Hypothalamus (tissue), 51 donors: ENCODE measurements around the gene ZNF652.

ENCODE experiments used
- DNase-seq, 51 donors: peaks; one replicate each; lab custom pipeline; 2025; lab: John Stamatoyannopoulos, UW

Gene ZNF652

DNA sequence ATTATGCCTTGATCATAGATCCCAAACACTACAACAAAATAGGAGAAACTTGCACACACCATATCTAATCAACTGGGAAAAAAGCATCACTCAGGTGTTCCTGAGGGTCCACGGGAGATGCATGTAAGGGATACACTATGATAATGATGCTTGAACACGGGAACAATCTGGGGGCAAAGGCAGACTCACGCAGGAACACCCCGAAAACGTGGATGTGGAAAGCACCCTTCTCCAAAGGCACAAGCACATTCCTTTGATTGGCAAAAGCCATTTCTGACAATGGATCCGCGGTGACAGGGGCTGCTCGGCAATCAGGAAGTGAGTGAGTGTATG, 1.3 kb downstream of the ZNF652 start:
- peak in 14 of 51 donors; percentile 7 to 83 (median 30) for DNase-seq

DNA sequence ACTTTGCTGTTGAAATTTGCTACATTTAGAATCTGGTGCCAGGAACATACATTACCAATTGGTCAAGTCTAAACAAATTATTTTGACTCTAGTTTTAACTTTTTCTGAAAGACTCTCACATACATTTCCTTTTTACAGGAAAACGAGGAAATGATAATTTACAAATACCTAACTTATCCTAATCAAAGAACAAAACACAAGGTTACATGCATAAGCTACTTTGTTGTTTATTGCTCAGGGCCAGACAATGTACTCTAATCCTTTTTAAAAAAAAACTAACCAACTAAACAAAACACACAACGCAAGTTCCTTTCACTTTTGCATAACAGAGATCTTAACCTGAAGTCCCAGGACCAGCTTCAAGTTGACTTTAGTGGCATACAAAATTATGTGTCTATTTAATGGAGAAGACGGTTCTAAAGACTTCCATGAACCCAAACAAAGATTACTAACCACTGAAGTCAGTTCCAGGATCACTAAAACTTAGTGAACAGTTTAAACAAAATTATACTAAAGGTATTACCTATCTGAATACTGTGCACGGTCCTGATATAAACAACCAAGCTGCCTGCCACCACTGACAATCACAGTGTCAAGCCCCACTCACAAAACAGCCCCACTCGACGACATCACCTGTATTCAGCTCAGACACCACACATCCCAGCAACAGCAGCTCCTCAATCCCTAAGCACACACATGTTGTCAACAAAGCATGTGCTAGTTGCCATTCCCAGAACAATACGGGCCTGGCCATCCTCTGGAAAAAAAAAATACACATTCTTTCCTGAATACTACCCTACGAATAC, 1.9 kb downstream of the ZNF652 start:
- peak in 1 of 51 donors; percentile 4 for DNase-seq

- DNase-seq, result peak in 2 of 51 donors; percentile 11 to 16
Measured at GRCh38 chr17:49358641-49359247, 3.3 kb downstream of the ZNF652 start.

DNA sequence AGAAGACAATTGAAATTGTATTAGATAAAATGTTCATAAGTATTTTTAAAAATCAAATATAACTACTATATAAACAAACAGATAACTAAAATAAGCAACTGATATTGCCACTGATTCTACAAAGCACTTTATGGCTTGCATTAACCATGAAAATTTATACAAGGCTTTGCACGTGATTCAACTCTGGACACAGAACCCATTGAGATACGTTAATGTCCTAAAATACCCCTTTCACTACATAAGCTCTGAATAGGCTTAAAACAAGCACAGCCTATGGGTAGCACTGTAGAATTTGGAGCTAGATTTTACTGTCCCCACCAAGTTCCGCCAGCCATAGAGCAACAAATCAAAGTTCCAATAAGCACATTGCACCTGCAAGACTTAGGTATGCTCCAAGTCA, 4.5 kb downstream of the ZNF652 start:
- no peak for DNase-seq

GRCh38 chr17:49356320-49356719, 5.7 kb downstream of the ZNF652 start:
- DNase-seq, result no peak

DNA sequence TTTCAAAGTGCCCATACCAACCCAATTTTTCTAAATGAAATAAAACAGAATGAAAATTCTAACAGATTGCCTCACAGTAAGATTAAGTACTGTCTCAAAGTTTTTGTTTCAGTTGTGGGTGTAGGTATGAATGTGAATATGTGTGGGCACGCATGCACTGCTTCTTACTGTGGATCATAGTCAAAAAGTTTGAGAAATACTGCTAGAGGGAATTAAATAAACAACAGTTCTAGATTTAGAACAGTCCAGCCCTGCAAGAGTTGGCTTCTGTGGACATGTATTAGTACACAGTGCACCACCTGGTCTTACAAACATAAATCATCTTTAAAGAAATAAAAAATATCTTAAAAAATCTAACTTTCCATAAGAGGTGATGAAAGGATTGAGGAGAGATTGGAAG, 8.4 kb downstream of the ZNF652 start:
- no peak for DNase-seq

DNA sequence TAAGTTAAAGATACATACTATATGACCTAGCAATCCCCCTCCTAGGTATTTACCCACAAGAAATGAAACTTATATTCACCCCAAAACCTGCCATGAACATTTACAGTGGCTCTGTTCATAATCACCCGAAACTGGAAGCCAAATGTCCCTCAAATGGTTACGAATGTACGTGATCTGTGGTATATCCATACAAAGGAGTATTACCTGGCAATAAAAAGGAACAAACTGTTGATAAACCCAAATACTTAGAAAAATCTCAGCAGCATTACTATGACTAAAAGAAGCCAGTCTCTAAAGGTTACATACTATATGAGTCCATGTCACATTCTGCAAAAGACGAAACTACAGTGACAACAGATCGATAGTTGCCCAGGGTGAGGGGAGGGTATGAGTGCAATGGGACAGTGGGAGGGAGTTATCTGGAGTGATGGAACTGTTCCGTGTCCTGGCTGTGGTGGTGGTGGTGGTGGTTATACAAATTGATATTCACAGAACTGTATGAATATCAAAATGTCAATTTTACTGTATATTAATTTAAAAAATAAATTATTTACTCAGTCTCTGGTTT, 9.4 kb downstream of the ZNF652 start:
- no peak for DNase-seq

DNA sequence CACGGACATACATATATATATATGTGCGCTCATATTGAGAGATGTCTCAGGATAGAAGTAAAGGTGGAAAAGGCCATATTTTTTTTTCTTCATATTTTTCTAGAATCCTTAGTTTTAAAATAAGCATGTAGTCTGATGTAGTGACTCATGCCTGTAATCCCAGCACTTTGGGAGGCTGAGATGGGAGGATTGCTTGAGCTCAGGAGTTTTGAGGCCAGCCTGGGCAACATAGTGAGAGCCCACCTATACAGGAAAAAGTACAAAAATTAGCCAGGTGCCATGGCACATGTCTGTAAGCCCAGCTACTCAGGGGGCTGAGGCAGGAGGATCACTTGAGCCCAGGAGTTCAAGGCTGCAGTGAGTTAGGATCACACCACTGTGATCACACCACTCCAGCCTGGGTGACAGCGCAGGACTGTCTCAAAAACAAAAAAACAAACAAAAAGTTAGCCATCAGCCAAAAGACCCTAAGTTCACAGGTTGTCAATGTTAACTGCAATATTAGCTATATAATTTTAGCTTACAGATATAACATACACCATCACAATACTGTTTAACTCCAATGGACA, 10.4 kb downstream of the ZNF652 start:
- no peak for DNase-seq

DNA sequence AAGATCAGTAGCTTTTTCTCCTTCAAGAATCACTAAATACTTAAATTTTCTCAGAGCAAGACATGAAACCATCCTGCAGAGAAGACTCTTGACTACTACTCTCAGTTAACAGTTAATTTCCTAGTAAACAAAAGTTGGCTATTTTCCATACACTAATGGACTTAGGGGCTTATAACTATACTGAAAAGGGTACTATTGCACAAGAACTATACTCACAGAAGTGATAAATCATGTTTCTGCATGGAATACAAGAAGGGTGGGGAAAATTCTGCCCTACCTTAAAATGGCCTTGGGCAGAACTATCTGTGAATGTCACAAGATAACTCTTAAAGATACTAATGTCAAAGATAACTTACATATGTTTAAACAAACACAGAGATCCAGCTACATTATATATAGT, 12.5 kb downstream of the ZNF652 start:
- no peak for DNase-seq

GRCh38 chr17:49344914-49345313, 17.1 kb downstream of the ZNF652 start:
- DNase-seq, result no peak

GRCh38 chr17:49343273-49343672, 18.8 kb downstream of the ZNF652 start:
- no peak for DNase-seq

DNA sequence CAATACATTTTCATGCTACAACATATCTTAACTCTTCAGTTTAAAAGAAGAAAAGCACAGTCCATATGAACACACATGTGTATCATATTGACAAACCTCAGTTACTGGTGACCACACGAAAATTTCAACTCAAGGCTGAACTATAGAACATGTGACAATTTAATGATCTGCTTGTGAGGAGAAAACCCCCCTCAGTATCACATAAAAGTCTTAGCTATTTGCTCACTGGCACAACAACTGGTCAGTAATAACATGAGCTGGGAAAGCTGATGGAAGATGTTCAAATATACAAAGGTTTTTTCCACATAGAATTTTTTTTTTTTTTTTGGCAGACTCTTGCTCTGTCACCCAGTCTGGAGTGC, 19.5 kb downstream of the ZNF652 start:
- DNase-seq, result no peak

DNA sequence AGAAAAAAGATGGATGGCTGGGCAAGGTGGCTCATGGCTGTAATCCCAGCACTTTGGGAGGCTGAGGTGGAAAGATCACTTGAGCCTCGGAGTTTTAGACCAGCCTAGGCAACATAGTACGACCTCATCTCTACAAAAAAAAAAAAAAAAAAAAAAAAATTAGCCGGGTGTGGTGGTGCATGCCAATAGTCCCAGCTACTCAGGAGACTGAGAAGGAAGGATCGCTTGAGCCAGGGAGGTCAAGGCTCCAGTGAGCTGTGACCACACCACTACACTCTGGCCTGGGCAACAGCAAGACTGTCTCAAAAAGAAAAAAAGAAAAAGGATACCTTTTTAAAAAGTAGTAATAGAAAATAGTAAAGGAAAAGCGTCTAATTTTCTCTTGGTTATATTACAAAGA, 20.7 kb downstream of the ZNF652 start:
- DNase-seq, result no peak

DNA sequence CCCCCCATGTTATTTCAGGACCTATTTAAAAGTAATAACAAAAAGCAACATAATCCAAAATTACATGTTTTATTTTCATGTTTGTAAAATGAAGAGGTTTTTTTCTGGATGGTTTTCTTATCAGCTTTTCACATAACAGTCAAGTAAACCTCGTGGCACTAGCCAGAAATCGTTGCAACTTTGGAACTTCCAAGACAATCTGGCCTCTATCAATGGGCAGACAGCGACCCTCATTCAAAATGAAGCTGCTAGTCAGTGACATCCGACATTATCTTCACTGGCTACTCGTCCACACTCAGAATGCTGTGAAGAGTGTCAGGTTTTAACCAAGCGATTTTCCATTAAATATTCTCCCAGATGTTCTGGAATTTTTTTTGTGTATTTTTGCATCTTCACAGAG, 22.7 kb downstream of the ZNF652 start:
- no peak for DNase-seq

DNA sequence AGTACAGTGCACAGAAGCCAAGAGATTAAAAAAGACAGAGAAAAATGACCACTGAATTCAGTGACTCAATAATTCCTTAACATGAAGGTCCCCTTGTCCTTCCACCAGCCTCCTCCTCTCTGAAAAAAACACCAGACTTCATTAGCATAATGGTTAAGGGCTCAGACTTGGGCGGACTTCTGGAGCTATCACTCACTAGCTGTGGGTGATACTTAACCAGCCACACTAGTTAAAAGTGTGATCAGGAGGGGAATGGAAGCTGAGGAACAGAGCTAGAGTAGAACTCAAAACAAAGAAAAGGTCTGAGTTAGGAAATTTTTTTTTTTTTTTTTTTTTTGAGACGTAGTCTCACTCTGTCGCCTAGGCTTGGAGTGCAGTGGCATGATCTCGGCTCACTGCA, 23.2 kb downstream of the ZNF652 start:
- DNase-seq, result no peak

GRCh38 chr17:49337884-49338283, 24.2 kb downstream of the ZNF652 start:
- DNase-seq, result no peak

DNA sequence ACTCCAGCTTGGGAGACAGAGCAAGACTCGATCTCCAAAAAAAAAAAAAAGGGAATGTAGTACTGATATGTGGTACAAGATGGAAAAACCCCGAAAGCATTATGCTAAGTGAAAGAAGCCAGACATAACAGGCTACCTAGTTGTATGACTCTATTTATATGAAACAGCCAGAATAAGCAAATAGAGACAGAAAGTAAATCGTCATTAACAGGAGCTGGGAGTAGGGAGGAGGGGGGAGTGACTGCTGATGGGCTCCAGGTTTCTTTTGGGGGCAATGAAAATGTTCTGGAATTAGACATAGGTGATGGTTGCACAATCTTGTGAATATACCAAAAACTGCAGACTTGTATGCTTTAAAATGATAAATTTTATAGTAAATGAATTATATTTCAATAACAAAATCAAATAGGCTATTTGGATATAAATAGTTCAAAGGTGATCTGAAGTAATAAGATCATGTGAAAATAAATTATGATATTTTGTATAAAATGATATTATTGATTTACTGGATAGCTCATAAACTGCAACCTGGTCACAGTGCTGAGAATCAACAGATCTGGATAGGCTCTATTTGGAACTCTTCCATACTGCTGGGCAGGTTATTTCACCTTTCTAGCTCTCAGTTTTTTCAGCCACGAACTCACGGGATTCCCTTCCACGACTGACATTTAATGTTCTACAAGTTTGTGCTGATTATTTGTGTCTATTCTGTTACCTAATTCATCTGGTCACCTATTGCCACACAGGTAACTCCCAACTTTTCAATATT, 27.1 kb downstream of the ZNF652 start:
- DNase-seq, result no peak

GRCh38 chr17:49333804-49334203, 28.2 kb downstream of the ZNF652 start:
- DNase-seq, result no peak

GRCh38 chr17:49327835-49328784, 33.9 kb downstream of the ZNF652 start:
- DNase-seq, result peak in 1 of 51 donors; percentile 4

DNA sequence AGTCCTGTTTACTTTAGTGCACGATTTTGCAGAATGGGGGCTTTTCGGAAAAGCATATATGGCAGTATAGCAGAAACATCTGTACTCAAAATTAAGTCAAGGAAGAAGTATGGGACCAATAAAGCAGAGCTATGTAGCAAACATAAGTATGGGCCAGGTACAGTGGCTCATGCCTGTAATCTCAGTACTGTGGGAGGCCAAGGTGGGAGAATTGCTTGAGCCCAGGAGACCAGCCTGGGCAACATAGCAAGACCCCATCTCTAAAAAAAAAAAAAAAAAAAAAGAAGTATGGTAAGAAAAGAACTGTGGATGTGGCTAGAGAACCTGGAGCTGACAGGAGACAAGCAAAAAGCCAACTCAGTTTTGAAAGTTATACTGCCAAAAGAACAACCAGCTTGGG, 36.1 kb downstream of the ZNF652 start:
- no peak for DNase-seq
